Breast epithelium (tissue), 4 donors: Measurements from ENCODE around the gene NR3C1. TPM values are rescaled to one million over a fixed set of nuclear protein-coding genes. Genes with fewer than 3 reads are reported as not detected.

Experiments used
- DNase-seq, 2 donors: peaks; one replicate each; pipeline ENCODE4 v3.0.0-alpha.2; 2019; ENCODE audit warnings: low spot score in 2 of 2
- H3K27ac ChIP-seq, 2 donors: fragments of 200-600 bp; sonication (generic) in 1 of 2; one replicate each; pipeline ENCODE4 v1.5.1; 2016 to 2019; ENCODE audit warnings: mild to moderate bottlenecking in 1 of 2
- H3K27me3 ChIP-seq, 2 donors: fragments of 200-600 bp; sonication (generic) in 1 of 2; one replicate each; pipeline versions ENCODE4 v1.5.1 to v1.6.0; 2017 to 2019; ENCODE audit warnings: control low read depth in 1 of 2, mild to moderate bottlenecking in 1 of 2
- H3K36me3 ChIP-seq: fragments of 200-600 bp; one replicate; pipeline ENCODE4 v1.5.1; 2019
- H3K4me1 ChIP-seq, 2 donors: fragments of 200-600 bp; sonication (generic); one replicate each; pipeline ENCODE4 v1.5.1; 2016 to 2019; ENCODE audit warnings: control low read depth in 1 of 2
- H3K4me3 ChIP-seq, 3 donors: fragments of 200-600 bp; sonication (generic); 1 replicate in 2 of 3; 2 replicates in 1 of 3; pipeline ENCODE4 v1.5.1; 2016 to 2019; ENCODE audit warnings: mild to moderate bottlenecking in 3 of 3, moderate library complexity in 2 of 3
- H3K9me3 ChIP-seq, 2 donors: fragments of 200-600 bp; sonication (generic) in 1 of 2; one replicate each; pipeline ENCODE4 v1.5.1; 2016 to 2019; ENCODE audit warnings: control low read depth in 1 of 2
- CTCF ChIP-seq, 3 donors: fragments of 450-650 bp; IDR thresholded peaks; one replicate each; pipeline ENCODE4 v1.5.1; 2016 to 2017; ENCODE audit warnings: antibody characterized with exemption in 3 of 3, mild to moderate bottlenecking in 3 of 3, moderate library complexity in 3 of 3
- POLR2A ChIP-seq: fragments of 450-650 bp; IDR thresholded peaks from one replicate; pipeline ENCODE4 v1.6.1; 2016; ENCODE audit warnings: antibody characterized with exemption, mild to moderate bottlenecking, moderate library complexity
- POLR2AphosphoS5 ChIP-seq, 3 donors: sonication (generic); formaldehyde crosslinking; IDR thresholded peaks; one replicate each; pipeline ENCODE4 v1.6.1; 2017; ENCODE audit warnings: antibody characterized with exemption in 3 of 3
- intact Hi-C: fragments of 100-400 bp; cut with DNase I; formaldehyde crosslinking; loops from one replicate; pipeline ENCODE4 v1.15.1; 2023; ENCODE audit warnings: low total_unique reads
- total RNA-seq, 3 donors: library from RNA; depleted of rRNA; stranded (reverse); fragments of >200 nt; gene quantifications; one replicate each; pipeline ENCODE4 v1.1.0, GENCODE V29; 2016

NR3C1 gene
- total RNA-seq, 3 donors from 2014 or later: 51.1 to 122 (median 69.7) TPM

GRCh38 chr5:143241892-143242291 is 161.6 kb downstream of the NR3C1 start:
- DNase-seq: no peak
- Histone ChIP-seq H3K4me1 (peaks cover 0 to 3% of the 10 kb centered on the region in 2 donors), H3K27me3 (no peaks in the 10 kb centered on the region), H3K27ac (no peak overlapping the region), H3K9me3 (no peaks in the 10 kb centered on the region), H3K36me3 (no peaks in the 10 kb centered on the region), H3K4me3 (no peak overlapping the region)
- intact Hi-C loops: no loop called here
- TF ChIP-seq POLR2A: no peak
- TF ChIP-seq POLR2AphosphoS5 (IDR thresholded peaks at IDR 0.05): no peak

DNA sequence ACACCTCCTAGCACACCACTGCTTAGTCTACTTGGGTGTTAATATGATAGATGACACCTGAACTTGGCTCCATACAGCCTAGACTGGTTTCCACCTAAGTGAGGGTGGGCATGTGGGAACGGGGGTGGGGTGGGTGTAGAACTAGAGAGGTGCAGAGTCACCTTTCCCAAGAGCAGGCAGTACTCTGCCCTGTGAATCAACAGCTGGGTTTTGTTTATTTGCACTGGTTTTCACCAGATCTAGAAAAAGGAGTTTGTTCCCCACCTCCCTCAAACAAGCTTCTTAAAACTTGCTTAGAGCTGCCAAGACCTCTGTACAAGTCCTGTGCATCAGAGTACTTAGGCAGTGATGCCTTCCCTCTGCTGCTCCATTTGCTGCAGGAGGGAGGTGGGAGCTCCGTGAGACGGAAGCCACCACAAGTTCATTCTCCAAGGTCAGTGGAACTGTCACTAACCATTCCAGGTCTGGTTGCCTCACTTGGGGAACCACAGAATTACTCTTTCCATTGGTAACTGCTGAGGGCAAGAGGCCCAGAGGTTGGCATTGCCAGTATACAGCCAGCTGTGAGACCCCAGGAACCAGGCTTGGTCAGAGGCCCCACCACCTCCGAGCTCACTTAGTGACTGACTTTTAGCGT is 163.5 kb downstream of the NR3C1 start:
- Histone ChIP-seq H3K27ac (no peak overlapping the region), H3K4me1 (peaks cover 0 to 3% of the 10 kb centered on the region in 2 donors), H3K4me3 (no peak overlapping the region), H3K36me3 (no peaks in the 10 kb centered on the region), H3K9me3 (no peaks in the 10 kb centered on the region), H3K27me3 (no peaks in the 10 kb centered on the region)
- TF ChIP-seq CTCF (IDR thresholded peaks at IDR 0.05): no peak
- no peak for TF ChIP-seq POLR2A
- TF ChIP-seq POLR2AphosphoS5 (IDR thresholded peaks at IDR 0.05): no peak
- no peak for DNase-seq
- intact Hi-C loops: no loop called here

- TF ChIP-seq POLR2A (no peak), POLR2AphosphoS5 (IDR thresholded peaks at IDR 0.05) (no peak), CTCF (IDR thresholded peaks at IDR 0.05) (no peak)
- no peak for DNase-seq
- intact Hi-C loops: no loop called here
Observed at GRCh38 chr5:143238620-143239019, 164.9 kb downstream of the NR3C1 start.

GRCh38 chr5:143237664-143238063 is 165.8 kb downstream of the NR3C1 start:
- TF ChIP-seq POLR2A: no peak
- TF ChIP-seq CTCF (IDR thresholded peaks at IDR 0.05): no peak
- TF ChIP-seq POLR2AphosphoS5 (IDR thresholded peaks at IDR 0.05): no peak
- Histone ChIP-seq H3K9me3 (no peaks in the 10 kb centered on the region), H3K36me3 (no peaks in the 10 kb centered on the region), H3K27me3 (no peaks in the 10 kb centered on the region), H3K4me3 (no peak overlapping the region), H3K4me1 (no peaks in the 10 kb centered on the region), H3K27ac (no peak overlapping the region)
- intact Hi-C loops: no loop called here
- no peak for DNase-seq

More at GRCh38 chr5:143238620-143239019, 164.9 kb downstream of the NR3C1 start:
- H3K4me3 ChIP-seq: no peak overlapping the region
- H3K4me1 ChIP-seq: peaks cover 0 to 2% of the 10 kb centered on the region in 2 donors
- H3K9me3 ChIP-seq: no peaks in the 10 kb centered on the region
- H3K27me3 ChIP-seq: no peaks in the 10 kb centered on the region
- H3K36me3 ChIP-seq: no peaks in the 10 kb centered on the region
- H3K27ac ChIP-seq: no peak overlapping the region

DNA sequence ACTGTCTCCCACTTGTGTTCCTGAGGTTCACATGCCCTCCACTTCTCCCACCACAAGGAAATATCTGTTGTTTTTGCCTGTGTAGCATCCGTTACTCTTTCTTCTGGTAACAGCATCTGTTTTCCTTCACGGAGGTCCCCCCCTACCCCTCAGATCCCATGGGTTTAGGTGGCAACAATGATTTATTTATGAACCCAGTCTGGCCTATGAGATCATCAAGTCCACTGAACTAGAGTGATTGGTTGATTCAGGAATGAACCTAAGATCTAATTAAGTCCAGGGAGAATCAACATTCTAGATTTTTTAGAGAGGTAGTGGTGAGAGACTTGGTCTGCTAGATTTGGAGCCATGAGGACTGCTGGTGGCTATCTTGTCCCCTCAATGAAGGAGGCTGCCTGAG is 166.8 kb downstream of the NR3C1 start:
- H3K4me1 ChIP-seq: no peaks in the 10 kb centered on the region
- no peaks in the 10 kb centered on the region for H3K27me3 ChIP-seq
- H3K27ac ChIP-seq: no peak overlapping the region
- no peak for DNase-seq
- H3K36me3 ChIP-seq: no peaks in the 10 kb centered on the region
- no peak overlapping the region for H3K4me3 ChIP-seq
- intact Hi-C loops: no loop called here
- TF ChIP-seq POLR2AphosphoS5 (IDR thresholded peaks at IDR 0.05) (no peak), POLR2A (no peak), CTCF (IDR thresholded peaks at IDR 0.05) (no peak)
- no peaks in the 10 kb centered on the region for H3K9me3 ChIP-seq

GRCh38 chr5:143235423-143235822 is 168.1 kb downstream of the NR3C1 start:
- H3K27me3 ChIP-seq: no peaks in the 10 kb centered on the region
- no peak overlapping the region for H3K27ac ChIP-seq
- no peaks in the 10 kb centered on the region for H3K9me3 ChIP-seq
- TF ChIP-seq CTCF (IDR thresholded peaks at IDR 0.05) (no peak), POLR2AphosphoS5 (IDR thresholded peaks at IDR 0.05) (peak in 2 of 3 donors; percentile 21 to 44)
- no peak overlapping the region for H3K4me3 ChIP-seq
- no peak for DNase-seq
- no peaks in the 10 kb centered on the region for H3K4me1 ChIP-seq
- intact Hi-C loops: no loop called here
- H3K36me3 ChIP-seq: no peaks in the 10 kb centered on the region
